GM19099 (cell line): Measurements from ENCODE around the gene CENPQ.

Experiments
- POLR2A ChIP-seq: IDR thresholded peaks from 3 replicates; pipeline ENCODE4 v1.6.1; 2011; ENCODE audit warnings: low read depth; ENCODE audit not compliant: insufficient read length; ENCODE audit errors: extremely low read depth

Gene CENPQ

GRCh38 chr6:49527320-49527719 is 64.2 kb downstream of the CENPQ start:
- no peak for TF ChIP-seq POLR2A

GRCh38 chr6:49528571-49528970 is 65.4 kb downstream of the CENPQ start:
- no peak for TF ChIP-seq POLR2A

- no peak for TF ChIP-seq POLR2A
Measured at GRCh38 chr6:49530141-49530776, 67.1 kb downstream of the CENPQ start.

- TF ChIP-seq POLR2A = no peak
Measured at GRCh38 chr6:49531774-49532569, 68.8 kb downstream of the CENPQ start.

- TF ChIP-seq POLR2A = no peak
Measured at GRCh38 chr6:49535795-49536194, 72.6 kb downstream of the CENPQ start.

GRCh38 chr6:49539102-49539501 is 75.9 kb downstream of the CENPQ start:
- no peak for TF ChIP-seq POLR2A

- TF ChIP-seq POLR2A = no peak
Measured at GRCh38 chr6:49540614-49541013, 77.4 kb downstream of the CENPQ start.

GRCh38 chr6:49541210-49541724 is 78.1 kb downstream of the CENPQ start:
- TF ChIP-seq POLR2A = no peak

GRCh38 chr6:49541936-49542335 is 78.8 kb downstream of the CENPQ start:
- no peak for TF ChIP-seq POLR2A
